GM18499 (cell line): ENCODE measurements around the gene FPGS.
"Not testable (repeated sequence)": the region's sequence is repeated elsewhere in the genome, so short reads cannot be mapped to it uniquely, and the experiment has no call there.

Source experiments
- ATAC-seq: cut with Tn5 transposase; IDR thresholded peaks from one replicate; pipeline ENCODE4 v1.9.1; 2021; ENCODE audit warnings: moderate number of reproducible peaks; ENCODE audit not compliant: insufficient read depth, unreplicated experiment

FPGS gene, protein sequence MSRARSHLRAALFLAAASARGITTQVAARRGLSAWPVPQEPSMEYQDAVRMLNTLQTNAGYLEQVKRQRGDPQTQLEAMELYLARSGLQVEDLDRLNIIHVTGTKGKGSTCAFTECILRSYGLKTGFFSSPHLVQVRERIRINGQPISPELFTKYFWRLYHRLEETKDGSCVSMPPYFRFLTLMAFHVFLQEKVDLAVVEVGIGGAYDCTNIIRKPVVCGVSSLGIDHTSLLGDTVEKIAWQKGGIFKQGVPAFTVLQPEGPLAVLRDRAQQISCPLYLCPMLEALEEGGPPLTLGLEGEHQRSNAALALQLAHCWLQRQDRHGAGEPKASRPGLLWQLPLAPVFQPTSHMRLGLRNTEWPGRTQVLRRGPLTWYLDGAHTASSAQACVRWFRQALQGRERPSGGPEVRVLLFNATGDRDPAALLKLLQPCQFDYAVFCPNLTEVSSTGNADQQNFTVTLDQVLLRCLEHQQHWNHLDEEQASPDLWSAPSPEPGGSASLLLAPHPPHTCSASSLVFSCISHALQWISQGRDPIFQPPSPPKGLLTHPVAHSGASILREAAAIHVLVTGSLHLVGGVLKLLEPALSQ

DNA sequence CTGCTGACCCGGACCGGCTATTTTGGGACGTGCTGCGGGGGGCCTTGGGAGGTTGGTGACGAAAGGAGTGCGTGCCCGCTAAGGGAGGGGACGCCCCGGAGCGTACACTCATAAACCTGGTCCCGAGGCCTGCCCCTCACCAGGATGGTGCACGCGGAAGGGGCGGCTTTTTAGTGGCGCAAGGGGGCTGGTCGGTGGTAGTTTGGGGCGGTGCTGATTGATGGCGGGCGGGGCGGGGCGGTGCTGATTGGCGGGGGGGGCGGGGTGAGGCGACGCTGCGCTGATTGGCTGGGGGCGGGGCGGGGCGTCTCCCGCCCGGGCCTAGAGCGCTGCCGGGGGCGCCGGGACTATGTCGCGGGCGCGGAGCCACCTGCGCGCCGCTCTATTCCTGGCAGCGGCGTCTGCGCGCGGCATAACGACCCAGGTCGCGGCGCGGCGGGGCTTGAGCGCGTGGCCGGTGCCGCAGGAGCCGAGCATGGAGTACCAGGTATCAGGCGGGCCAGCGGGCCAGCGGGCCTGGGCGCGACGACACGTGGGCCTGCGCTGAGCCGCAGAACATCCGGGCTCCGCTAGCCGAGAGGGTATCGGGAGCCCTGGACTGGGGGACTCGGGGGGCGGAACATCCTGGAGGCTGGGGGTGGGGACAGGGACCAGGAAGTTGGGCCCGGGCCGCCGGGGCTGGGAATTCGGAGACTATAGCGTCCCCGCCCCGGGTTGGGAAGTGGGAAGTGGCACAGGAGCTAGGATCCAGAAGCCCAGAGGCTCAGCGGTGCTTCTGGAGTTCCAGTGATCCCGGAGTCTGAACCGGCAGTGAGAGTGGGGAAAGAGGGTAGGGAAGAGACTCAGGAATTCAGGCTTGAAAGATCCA is at the start of gene FPGS:
FPGS (plus strand) TSS at position 307 of the 868 bp plus-strand sequence; CDS start at position 350, 43 bp downstream.
- peak; percentile 49 for ATAC-seq

DNA sequence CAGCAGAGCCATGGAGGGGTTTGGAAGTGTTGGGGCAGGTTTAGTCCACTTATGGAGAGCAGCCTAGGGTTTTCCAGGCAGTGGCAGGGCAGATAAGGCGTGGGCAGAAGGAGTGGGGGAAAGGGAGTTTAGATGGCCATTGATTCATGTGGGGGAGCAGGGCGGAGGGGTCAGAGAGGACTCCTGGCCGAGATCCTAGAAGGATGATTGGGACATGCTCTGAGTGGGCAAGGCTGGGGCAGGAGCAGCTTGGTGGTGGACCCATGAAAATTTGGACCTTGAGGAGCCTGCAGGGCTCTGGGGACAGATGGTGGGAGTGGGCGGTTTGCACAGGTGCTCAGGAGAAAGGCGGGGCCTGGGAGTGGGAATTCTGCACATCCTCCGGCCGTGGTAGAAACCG is 49.5 kb upstream of the FPGS start:
- no peak for ATAC-seq

DNA sequence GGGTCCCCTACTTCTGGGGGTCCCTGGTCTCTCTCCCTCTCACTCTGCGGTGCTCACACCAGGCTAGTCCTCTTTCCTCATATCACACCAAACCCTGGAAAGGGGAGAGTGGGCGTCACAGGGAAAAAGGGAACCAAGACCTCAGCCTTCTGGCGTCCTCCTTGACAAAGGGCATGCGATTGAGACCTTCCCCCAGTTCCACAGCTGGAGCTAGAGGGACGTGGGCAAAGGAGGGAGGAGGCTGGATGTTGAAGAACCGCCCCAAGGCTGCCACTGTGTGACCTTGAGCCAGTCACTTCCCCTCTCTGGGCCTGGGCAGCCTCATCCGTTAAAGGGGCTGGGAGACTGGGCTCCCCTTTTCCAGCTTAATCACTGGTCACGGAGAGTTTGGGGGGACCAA is 49.1 kb upstream of the FPGS start:
- no peak for ATAC-seq

DNA sequence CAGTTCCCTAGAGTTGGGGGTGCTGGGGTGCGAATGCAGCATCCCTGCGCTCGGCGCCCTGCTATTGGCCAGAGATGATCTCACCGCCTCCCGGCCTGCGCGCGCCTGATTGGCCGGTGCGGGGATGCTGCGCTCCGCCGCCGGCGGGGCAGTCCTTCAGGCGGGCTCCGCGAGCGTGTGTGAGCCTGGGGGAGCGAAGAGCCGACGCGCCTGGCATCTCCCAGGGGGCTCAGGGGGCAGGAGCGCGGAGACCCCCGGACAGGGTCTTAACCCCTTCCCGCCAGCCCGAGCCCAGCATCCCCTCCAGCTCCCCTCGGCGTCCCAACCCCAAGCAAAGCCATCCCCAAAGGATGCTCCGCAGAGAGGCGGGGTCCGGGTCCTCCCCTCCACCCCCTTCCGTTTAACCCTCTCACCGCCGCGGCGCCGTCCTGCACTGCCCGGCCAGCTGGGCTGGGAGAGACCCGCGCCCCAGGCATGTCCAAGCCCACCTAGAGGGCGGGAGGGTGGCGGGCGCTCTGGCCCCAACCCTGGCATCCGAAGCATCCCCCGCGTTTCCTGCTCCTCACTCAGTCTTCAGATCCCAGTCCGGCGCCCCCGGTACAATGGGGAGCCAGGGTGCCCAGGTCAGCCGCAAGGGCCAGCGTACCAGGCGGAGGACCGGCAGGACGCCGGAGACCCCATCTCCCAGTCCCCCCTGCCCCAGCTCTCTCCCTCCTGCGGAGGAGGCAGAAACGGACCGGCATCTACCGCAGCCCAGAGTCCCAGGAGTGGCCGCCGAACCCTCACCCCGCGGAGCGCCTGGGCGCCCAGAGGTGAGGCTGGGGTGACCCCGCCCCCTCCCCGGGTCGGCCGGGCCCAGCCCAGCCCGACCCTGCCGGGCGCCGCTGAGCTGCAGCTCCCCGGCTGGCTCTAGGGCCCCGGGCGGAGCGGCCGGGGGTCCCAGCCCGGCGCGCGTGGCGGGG is 48.3 kb upstream of the FPGS start:
- no peak for ATAC-seq

DNA sequence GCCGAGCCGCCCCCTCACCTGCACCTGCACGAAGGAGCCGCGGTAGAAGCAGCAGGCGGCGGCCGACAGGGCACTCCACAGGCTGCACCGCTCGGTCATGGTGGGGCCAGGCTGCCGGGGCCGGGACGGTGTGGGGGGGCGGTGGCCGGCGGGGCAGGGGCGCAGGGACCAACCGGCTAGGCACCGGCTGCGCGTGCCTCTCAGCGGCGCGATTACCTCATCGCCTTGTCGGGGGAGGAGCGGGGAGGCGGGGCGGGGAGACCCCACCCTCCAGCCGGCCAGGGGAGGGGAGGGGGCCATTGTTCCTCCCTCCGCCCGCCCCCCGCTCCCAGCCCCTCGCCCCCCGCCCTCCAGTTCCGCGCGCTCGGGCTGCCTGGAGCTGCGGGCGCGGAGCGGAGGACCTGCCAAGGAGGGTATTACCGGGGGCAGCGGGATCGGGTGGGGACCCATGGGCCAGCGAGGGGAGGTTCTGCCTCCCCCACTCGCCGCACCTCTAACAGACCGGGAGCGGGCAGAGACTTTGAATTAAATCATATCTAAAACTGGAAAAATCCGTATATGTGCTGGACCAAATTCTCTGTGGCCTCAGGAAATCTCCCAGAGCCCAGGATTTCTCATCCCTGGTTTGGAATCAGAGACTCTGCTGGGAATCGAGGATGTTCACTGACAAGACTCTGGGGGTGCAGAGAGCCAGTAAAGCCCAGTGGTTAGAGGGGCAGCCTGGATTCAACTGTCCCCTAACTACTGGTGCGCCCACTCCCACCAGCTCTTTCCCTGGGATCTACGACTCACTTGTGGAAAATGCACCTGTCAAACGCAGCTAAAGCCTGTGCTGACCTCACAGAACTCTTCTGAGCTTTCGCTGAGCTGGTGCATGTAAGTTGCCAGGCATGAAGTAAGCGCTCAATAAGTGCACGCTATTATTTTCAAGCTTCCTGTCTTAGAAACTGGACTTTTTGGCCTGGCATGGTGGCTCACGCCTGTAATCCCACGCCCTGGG is 47.3 kb upstream of the FPGS start:
- ATAC-seq = no peak

DNA sequence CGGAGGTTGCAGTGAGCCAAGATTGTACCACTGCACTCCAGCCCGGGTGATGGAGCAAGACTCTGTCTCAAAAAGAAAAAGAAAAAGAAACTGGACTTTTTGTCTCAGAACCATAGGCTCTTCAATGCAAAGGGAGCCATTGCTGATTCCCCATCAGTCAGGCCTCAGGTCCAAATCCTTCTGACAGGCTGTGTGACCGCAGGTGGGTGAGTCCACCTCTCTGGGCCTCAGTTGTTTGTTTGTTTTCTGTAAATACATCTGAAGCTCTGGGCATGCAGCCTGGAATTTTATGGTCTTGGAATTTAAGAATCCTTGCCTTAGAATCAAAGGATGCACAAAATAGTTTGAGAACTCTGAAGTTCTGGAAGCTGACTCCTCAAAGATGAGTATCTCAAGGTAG is 46.4 kb upstream of the FPGS start:
- no peak for ATAC-seq

DNA sequence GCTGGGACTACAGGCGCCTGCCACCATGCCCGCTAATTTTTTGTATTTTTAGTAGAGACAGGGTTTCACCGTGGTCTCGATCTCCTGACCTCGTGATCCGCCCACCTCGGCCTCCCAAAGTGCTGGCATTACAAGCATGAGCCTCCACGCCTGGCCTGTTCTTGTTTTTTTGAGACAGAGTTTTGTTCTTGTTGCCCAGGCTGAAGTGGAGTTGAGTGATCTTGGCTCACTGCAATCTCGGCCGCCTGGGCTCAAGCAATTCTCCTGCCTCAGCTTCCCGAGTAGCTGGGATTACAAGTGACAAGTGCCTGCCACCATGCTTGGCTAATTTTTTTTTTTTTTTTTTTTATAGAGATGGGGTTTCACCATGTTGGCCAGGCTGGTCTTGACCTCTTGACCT is 45.9 kb upstream of the FPGS start:
- ATAC-seq = not testable (repeated sequence)

DNA sequence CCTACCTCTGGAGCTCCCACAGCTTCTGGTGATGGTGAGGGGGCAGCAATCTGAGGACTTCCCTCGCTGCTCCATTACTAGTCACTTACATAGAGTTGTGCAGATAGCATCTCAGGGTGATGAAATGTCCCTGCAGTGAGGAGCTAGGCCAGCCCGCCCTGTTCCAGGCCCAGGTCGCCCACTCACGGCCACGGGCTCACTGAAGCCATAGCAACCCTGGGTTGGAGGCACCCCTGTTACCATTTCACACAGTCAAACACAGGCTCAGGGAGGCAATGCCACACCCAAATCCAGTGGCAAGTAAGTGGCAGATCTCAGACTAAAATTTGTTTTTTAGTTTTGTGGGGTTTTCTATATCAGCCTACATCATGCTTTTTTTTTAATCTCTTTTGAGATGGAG is 43.8 kb upstream of the FPGS start:
- no peak for ATAC-seq

DNA sequence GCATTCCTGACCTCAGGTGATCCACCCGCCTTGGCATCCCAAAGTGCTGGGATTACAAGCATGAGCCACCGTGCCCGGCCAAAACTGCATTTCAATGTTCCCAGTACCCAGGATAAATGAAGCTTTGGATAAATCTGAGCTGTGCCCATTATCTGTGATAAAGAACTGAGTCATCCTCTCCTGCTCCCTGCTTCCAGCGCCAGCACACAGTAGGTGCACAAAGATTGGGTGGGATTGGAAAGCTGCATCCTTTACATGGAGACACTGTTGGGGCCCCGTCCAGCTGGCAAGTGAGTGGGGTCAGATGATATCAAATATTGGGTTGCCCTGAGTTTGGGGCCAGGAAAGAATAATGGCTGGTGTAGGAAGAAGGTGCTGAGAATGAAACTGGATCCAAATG is 41.6 kb upstream of the FPGS start:
- no peak for ATAC-seq

DNA sequence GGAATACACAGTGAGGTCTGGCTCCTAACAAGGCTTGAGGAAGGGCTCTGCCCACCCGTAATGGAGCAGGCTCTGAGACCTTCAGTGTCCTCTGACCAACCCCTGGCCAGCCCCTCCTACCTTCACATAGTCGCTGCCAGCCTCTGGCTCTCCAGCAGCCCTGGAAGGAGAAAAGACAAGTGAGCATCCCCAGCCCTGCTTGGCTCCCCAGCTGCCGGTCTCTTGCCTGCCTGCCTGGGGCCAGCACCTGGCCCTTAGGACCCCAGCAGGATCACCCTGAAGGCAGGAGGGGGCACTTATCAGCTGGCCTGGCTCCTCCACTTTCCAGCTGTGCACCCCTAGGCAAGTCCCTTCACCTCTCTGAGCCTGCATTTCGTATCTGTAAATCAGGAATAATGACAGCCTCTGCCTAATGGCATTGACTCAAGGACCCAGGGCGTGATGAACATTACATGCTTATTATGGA is 41.2 kb upstream of the FPGS start:
- no peak for ATAC-seq

DNA sequence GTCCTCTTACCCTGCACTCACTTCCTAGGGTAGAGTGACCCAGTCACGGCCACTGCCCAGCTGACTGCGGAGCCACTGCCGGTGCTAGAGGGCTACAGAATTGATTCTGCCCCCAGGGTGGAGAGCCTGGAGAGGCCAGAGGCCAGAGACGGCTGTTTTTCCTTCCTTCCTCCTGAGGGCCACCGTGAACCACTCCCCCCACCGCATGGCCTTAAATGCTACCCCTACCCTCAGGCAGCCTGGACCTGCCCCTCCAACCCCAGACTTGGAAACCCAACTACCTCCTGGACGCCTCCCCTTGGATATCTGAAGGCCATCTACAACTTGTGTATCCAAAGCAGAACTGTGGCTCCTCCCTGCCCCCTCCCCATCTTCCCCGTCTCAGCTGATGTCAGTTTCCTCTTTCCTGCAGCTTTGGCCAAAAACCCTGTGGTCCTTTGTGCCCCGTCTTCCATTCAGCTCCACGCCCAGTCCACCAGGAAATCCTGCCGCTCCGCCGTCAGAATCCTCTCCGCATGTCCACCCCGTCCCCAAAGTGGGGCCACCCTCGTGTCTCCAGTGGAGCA is 40.5 kb upstream of the FPGS start:
- no peak for ATAC-seq

DNA sequence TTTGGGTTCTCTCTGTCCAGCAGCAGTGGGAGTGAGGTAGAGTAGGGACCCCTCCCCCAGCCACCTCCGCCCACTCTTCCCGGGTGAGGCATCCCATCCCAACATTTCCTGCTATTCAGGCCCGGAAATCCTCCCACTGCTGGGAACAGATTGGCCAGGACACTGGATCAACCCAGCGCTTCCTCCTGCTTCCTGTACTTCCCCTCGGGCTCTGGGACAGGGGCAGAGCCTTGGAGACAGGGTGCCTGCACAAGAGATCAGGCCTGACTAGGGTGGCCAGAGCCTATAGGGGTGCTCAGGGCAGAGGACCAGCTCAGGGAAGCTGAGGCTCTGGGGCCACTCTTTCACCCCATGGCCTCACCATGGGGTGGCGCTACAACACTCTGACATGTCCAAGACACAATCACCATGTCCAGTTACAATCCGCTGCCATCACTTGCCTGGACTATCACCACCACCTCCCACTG is 38.7 kb upstream of the FPGS start:
- ATAC-seq = no peak

DNA sequence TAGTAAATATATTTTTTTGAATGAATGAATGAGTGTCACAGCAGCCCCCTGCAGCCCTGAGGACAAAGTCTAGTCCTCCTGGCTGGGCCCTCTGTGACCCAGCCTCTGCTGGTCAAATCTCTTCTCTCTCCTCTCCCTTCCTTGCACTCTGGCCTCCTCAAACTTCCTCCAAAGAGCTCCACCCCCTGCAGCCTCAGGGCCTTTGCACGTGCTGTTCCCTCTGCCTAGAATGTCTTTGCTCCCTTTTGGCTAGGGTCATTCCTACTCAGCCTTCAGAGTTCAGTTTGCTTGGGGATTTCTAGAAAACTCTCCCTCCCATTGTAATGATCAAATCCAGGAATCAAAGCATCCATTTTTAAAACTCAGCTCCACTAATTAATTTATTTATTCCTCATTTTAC is 37.3 kb upstream of the FPGS start:
- ATAC-seq = no peak

DNA sequence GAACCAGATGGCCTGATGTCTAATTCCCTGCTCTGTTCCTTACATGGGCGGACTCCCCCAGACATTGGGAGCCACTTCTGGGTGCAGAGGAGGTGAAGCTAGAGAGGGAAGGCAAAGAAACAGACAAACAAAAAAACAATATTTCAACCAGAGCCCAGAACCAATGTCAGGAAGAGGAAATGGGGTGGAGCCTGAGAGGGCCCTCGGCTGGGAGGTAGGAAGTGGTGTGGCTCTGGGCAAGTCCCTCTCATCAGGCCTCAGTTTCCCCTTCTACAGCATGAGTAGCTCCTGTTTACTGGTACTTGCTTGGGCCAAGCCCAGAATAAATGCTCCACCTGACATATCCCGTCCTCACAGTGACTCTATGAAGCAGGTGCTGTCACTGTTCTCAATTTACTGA is 35.3 kb upstream of the FPGS start:
- ATAC-seq = no peak

DNA sequence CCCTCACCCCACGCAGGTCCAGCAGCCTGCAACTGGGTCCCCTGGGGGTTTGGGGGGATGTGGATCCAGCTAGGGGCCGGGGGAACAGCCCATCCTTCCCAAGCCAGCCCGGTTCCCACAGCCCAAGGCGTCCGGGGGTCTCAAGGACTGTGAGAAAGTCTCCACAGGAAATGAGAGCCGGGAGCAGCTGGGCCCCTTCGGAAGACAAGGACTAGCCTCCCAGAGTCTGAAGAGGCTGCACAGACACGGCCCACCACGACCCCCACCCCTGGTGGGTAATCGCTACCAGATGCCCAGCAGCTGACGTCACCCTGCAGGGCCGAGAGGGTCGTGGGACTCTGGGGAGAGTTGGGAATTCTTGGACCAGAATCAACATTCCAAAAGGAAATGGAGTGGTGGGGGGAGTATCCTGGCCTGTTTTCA is 34.8 kb upstream of the FPGS start:
- ATAC-seq = no peak

DNA sequence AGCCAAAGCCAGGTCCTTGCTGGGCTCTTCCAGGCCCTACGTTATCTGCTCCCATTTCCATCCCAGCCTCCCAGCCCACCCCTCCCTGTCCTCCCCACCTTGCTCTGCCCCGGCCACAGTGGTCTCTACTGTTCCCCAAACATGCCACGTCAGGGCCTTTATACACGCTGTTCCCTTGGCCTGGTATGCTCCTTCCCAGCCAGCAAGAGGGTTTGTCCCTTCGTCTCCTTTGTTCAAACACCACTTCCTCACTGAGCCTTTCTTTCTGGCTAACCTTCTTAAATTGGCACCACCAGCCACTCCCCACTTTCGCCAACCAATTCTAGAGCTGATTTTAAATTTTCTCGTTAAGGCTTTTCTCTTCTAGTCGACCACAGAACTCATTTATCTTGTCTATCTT is 34.0 kb upstream of the FPGS start:
- ATAC-seq = no peak

DNA sequence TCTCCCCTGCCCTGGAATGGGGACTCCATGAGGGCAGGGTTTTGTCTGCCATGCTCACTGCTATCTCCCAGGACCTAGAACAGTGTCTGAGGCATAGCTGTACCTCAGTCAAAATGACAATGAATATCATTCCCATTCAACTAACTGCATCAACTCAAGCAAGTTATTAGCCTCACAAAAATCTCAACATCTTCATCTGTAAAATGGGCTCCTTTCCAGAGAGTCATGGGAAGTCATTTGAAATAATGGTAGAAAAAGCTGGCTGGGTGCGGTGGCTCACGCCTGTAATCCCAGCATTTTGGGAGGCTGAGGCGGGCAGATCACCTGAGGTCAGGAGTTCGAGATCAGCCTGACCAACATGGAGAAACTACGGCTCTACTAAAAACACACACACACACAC is 33.6 kb upstream of the FPGS start:
- no peak for ATAC-seq

DNA sequence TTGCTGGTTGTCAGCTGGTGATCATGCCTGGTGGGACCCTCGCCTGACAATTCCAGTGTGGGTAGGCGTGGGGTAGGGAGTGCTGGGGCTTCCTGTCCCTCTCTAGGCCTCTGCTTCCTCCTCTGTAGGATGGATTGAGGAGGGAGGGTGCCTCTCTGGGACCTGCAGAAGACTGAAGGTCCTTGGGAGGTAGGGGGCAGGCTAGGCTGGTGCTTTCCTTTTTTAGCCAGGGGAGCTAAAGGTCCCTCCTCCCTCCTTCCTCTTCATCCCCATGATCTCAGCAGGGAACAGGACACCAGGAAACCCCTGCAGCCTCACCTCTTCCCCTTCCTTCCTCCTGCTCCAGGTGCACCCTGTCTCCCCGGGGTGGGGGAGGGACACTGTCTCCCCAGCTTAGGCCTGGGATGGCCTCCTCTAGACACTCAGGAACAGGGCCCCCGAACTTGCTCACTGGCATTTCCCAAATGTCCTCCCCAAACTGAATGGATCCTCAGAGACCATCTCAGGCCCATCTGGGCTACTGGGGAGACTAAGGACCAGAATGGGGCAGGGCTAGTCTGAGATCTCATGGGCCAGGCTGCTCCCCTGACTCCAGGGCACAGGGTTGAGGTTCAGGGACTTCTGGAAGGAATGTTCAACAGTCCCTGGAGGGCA is 32.6 kb upstream of the FPGS start:
- ATAC-seq = no peak
